M059J (cell line): Measurements from ENCODE around the gene VDR. TPM values are rescaled to one million over a fixed set of nuclear protein-coding genes. Genes with fewer than 3 reads are reported as not detected.
"Not testable (repeated sequence)": the region's sequence is repeated elsewhere in the genome, so short reads cannot be mapped to it uniquely, and the experiment has no call there.

Experiments used
- DNase-seq: peaks from one replicate; pipeline ENCODE4 v3.0.0-alpha.2; 2012; ENCODE audit warnings: low read depth
- total RNA-seq: library from RNA; depleted of rRNA; stranded (reverse); fragments of >200 nt; shearing (Covaris generic); gene quantifications from 2 replicates; pipeline ENCODE4 v1.2.3, GENCODE V29; 2014

The VDR gene
- total RNA-seq, 1 experiment from 2014 or later = 9.3 TPM

DNA sequence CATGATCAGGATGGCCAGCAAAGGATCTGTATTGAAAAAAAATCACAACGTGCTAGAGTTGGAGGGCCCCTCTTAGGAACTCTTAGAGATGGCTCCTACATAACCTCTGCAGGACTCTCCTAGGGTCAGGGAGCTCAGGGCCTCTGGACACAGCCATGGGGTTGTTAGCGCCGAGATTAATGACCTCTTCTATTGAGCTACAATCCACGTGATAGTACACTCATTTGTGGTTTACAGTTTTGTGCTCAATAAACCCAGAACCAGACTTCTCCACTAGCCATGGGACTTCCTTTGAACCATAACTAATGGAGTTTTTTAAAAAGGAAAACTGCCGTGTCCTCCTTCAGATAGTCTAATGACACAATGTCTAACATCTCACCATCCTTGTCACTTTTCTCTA, 55.5 kb downstream of the VDR start:
- DNase-seq = no peak

GRCh38 chr12:47848853-47849252, 55.9 kb downstream of the VDR start:
- DNase-seq = no peak

- DNase-seq = no peak
Measured at GRCh38 chr12:47846294-47846996, 58.3 kb downstream of the VDR start.

- DNase-seq = no peak
Measured at GRCh38 chr12:47845081-47845480, 59.7 kb downstream of the VDR start.

DNA sequence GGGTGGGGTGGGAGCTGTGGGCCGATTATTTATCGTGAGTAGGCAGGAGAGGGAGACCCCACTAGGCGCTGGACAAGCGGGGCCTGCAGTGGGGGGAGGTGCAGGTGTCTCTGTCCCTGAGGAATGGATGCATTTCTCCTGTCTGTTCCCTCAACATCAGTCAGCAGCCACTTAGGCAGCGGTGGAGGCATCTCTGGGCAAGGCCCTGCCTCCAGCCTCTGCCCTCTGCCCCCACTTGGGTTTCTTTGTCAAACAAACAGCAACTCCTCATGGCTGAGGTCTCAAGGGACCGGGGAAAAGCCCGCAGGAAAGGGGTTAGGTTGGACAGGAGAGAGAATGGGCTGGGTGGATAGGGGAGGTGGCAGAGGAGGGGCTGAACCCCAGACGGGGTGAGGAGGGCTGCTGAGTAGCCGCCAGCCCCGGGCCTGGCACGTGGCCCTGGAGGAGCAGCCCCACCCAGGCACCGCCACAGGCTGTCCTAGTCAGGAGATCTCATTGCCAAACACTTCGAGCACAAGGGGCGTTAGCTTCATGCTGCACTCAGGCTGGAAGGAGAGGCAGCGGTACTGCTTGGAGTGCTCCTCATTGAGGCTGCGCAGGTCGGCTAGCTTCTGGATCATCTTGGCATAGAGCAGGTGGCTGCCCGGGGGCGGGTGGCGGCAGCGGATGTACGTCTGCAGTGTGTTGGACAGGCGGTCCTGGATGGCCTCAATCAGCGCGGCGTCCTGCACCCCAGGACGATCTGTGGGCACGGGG, 60.4 kb downstream of the VDR start:
- no peak for DNase-seq

DNA sequence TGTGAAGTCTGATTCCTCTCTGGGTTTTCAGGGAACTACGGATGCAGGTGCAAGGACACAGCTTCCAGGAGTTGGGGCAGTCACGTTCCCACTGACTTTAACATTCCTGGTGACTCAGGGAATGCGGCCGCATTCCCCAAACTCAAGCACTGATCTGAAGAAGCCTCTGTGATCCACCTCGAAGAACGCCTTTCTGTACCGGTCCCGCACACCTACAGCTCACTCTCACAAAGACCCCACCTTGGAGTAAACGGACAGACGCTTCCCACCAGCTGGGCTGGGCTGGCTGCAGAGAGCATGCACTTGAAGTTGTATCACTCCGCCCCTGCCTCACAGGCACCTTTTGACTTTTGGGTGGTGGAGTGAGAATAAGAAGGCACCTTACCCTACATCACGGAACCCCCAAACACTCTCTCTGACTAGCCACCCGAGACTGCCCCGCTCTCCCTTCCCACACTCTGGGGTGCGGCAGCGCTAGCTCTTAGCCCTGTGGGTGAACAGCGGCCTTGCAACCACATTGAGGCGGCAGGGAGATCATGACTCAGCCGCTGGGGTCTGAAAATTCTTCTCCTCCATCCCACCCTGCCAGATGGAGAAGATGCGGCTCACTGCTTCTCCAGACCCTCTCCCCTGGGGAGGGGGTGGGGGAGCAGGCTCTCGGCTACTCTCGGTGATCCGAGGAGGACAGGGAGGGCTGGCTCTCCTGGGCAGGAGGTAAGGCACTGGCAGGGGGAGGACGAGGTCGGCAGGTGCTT, 61.4 kb downstream of the VDR start:
- no peak for DNase-seq

DNA sequence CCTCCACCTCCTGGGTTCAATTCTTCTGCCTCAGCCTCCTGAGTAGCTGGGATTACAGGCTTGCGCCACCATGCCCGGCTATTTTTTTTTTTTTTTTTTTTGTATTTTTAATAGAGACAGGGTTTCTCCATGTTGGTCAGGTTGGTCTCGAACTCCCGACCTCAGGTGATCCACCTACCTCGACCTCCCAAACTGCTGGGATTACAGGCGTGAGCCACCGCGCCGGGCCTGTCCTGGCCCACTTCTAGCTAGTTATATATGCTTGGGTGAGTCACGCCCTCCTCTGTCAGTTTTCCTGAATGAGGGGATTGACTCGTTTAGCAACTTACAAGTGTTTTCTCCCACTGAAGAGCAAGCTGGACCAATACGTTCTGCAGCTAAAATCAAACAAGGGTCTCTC, 62.3 kb downstream of the VDR start:
- DNase-seq = not testable (repeated sequence)

DNA sequence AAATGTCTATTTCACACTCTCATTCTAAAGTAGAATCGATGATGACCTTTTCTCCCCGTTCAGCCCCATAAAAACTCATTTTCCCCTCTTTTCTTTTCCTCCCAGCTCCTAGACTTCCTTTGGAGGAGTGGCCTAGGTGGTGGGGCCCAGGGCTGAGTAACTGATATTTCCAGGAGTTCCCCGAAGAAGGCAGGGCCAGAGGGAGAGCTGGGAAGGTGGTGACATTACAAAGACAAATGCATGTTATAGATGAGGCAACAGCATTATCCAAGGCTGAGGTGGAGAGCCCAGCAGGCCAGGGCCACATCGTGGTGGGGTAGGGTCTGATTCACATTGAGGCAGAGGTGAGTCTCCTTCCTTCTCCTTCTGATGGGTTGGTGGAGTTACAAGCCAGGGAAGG, 62.9 kb downstream of the VDR start:
- no peak for DNase-seq

DNA sequence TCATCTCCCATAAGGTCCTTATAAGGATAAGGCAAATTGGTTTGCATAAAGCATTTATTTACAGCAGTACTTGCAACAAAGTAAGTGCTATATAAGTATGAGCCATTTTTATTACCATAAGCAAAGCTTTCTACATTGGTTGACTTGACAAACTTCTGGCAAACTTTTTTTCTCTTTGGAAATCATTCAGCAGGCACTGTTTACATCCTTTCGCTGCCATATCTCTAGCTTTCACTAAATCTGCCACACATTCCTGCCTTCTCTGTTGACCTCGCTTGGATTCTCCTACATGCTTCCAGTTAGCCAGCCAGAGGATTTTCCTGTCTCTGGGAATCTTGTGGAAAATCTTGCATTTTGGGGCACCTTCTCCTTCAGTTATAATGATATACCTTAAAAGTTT, 63.3 kb downstream of the VDR start:
- DNase-seq = no peak

GRCh38 chr12:47840571-47840970, 64.2 kb downstream of the VDR start:
- no peak for DNase-seq

- DNase-seq = no peak
Measured at GRCh38 chr12:47839214-47839876, 65.4 kb downstream of the VDR start.

DNA sequence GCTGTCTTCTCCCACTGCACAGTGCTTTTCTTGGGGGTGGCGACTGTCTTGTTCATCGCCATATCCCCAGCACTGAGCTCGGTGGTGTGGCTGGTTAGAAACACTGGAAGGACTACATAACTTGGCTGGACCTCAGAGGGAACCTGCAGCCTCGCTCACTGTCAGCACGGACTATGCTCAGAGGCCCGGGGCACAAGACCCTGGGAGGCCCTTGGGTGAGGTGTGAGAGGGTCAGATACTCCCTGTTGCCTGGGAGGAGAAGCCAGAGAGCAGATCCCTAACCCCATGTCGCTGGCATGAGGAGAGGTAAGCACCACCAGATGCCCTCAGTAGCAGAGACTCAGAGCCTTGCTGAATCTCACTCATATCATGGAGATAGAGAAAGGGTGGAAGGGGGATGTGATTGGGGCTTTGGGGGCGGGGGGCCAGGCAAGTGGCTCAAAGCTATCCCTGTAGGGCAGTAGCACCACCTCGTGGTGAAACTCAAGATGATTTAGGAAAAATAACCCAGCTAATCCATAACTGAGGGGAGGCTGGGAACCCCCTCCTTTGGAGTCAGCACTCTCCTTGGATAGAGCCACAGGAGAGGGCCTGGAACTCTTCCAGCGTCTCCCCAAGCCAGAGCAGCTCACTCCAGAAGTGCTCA, 66.4 kb downstream of the VDR start:
- peak; percentile 28 for DNase-seq

DNA sequence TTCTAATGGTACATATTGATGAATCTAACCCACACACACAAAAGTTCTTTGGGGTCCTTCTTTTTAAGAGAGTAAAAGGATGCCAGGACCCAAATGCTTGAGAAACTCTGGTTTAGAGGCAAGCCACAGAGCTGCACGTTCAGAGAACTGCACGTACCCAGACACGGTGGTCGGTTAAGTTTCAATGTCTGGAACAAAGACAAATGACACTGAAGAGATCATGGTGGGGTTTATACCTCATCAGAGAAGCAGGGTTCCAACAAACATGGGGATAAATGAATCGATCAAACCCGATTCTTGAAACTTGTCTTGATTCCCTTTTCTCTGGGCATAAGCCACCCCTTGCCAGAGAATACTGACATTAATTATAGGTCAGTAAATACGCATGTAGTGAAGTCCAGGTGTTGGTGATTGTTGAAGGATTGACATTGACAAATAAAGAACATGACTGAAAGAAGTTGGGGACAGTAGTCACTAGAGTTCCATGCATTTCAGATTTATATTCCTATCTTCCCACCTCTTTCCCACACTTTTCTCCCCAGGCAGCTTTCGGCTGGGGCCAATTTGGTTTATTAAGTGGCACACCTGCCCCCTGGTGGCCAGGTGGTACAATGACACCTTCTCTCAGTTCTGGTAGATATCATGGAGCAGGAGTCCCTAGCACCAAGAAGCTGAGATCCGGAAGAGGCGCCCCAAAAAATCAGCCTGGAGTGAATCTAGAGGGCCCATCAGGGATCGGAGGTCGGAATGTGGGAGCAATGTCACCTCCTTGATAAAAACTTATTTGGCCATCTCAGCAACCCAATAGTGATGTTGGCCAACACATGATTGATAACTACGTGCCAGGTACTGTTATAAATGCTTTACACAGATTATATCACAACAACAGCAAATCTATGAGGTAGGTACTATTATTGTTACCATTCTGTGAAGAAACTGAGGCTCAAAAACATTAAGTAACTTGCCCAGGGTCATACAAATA, 67.3 kb downstream of the VDR start:
- peak; percentile 73 for DNase-seq

- DNase-seq = peak; percentile 18
Measured at GRCh38 chr12:47835831-47836155, 69.0 kb downstream of the VDR start.

DNA sequence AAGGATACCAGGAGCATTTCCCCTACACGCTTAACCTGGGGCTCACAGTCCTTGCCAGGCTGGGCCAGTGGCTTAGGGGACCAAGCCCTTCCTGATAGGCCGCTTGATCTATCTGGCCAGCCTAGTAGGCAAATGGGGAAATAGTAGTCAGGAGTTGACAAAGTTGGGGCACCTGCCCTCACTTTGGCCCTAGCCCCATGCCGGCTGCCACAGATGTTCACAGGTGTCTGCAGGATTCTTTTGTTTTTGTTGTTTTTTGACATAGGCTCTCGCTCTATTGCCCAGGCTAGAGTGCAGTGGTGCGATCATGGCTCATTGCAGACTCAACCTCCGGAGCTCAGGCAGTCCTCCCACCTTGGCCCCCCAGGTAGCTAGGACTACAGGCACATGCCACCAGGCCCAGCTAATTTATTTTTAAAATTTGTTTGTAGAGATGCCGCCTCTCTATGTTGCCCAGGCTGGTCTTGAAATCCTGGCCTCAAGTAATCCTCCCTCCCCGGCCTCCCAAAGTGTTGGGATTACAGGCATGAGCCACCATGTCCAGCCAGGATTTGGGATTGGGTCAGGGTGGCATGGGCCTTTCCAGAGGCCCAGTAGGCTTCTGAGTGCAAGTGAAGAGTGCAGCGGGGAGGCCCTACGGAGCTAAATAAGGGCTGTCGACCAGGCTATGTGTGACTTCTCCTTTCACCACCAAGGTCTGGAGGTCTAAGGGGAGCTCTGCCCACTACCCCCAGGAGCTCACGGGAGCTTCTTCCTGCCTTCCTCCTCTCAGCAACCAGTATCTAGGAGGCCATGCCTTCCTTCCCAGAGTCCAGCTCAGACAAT, 69.6 kb downstream of the VDR start:
- no peak for DNase-seq

DNA sequence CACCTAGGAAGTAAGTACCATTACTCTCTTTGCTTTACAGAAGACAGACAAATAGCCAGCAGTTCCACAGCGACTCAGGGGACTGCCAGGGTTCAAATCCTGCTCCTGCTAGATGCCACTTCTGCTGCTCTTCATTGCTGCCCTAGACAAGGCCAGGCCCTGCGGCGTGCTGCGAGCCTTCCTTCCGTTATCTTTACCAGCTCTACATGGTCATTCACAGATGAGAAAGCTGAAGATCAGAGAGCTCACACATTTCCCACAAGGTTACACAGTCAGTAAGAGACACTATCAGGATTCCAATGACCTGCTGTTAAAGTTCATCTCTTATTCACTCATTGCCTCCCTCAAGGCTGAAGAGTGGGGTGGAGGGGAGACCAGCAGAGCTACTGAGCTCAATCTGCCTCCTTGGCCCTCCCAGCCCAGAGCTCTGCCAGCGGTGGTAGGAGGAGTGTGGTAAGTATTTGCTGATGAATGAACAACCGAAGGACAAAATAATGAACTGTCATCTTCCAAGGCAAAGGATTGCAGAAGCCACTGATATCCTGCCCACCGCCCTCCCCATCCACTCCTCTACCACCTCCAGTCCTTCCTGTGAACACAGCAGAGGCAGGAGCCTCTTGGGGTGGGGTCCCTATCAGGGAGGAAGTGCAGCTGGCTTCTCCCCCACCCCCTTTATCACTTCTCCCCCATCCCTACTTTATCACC, 70.4 kb downstream of the VDR start:
- DNase-seq = no peak

DNA sequence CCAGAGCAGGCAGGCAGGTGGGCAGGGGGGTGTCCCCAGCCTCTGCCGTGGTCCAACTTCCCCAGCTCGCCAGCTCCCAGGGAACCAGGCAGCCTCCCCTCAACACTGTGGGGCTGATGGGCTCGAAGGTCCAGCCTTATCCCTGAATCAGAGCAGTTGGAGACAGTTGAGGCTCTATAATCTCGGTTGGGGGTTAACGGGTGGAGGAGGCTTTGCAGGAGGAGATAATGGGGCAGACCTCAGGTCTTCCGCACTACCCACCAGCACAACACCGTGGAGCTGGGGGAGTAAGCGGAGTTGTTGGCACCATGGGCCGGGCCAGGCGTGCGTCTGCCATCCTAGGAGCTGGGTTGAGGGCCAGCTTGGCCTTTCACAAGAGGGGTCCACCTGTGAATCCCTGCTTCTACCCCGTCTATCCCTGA, 71.2 kb downstream of the VDR start:
- DNase-seq = no peak

- DNase-seq = no peak
Measured at GRCh38 chr12:47832263-47832933, 72.4 kb downstream of the VDR start.
